HepG2 (cell line): ENCODE results near the gene ELP5. TPM values are rescaled to one million over a fixed set of nuclear protein-coding genes. Genes with fewer than 3 reads are reported as not detected.
A peak's percentile ranks its signal among the peaks of the same experiment; 100 is the strongest.

Source experiments
- ASH2L ChIP-seq: fragments of 300-600, 200-600 bp; sonication (generic); IDR thresholded peaks from 2 replicates; pipeline ENCODE4 v1.7.0; 2017; ENCODE audit warnings: low read depth, mild to moderate bottlenecking, moderate library complexity, mixed read lengths, low read length; ENCODE audit not compliant: insufficient read length
- BHLHE40 ChIP-seq: IDR thresholded peaks from 2 replicates; pipeline ENCODE4 v1.6.1; 2011; ENCODE audit warnings: low read length, improper control_type of control experiment
- CCAR2 ChIP-seq: fragments of 200-400 bp; formaldehyde crosslinking; optimal IDR thresholded peaks from 2 replicates; pipeline ENCODE3; 2018; ENCODE audit warnings: low read depth, mild to moderate bottlenecking, low read length, moderate library complexity
- CREM ChIP-seq, 2 experiments: sonication (generic) in 1 of 2; formaldehyde crosslinking in 1 of 2; IDR thresholded peaks; 2 replicates each; pipeline versions ENCODE4 v1.4.0 to v1.6.1; 2016 to 2020; ENCODE audit warnings: antibody characterized with exemption in 1 of 2, mild to moderate bottlenecking in 1 of 2, missing genetic modification reagents in 1 of 2
- FOXK2 ChIP-seq: fragments of 450-650 bp; IDR thresholded peaks from 2 replicates; pipeline ENCODE4 v1.6.1; 2016
- HDAC1 ChIP-seq: sonication (generic); formaldehyde crosslinking; IDR thresholded peaks from 2 replicates; pipeline ENCODE4 v1.5.1; 2020; ENCODE audit warnings: mild to moderate bottlenecking, missing genetic modification reagents
- MYPOP ChIP-seq: sonication (generic); formaldehyde crosslinking; IDR thresholded peaks from 2 replicates; pipeline ENCODE4 v1.8.1; 2023; ENCODE audit warnings: mild to moderate bottlenecking, moderate library complexity, missing genetic modification reagents
- SALL1 ChIP-seq: sonication (generic); formaldehyde crosslinking; IDR thresholded peaks from 2 replicates; pipeline ENCODE4 v1.8.0; 2022; ENCODE audit warnings: mild to moderate bottlenecking, missing genetic modification reagents
- SP140L ChIP-seq: sonication (generic); formaldehyde crosslinking; IDR thresholded peaks from 2 replicates; pipeline ENCODE4 v1.4.0; 2020; ENCODE audit warnings: missing genetic modification reagents, borderline replicate concordance
- THAP8 ChIP-seq: sonication (generic); formaldehyde crosslinking; IDR thresholded peaks from 2 replicates; pipeline ENCODE4 v1.5.1; 2020; ENCODE audit warnings: missing genetic modification reagents, mild to moderate bottlenecking, borderline replicate concordance
- ZBTB2 ChIP-seq: sonication (generic); formaldehyde crosslinking; IDR thresholded peaks from 2 replicates; pipeline ENCODE4 v1.8.0; 2022; ENCODE audit warnings: low read depth, missing genetic modification reagents
- ZNF224 ChIP-seq: sonication (generic); formaldehyde crosslinking; IDR thresholded peaks from 2 replicates; pipeline ENCODE4 v1.5.0; 2020; ENCODE audit warnings: mild to moderate bottlenecking, missing genetic modification reagents
- ZNF34 ChIP-seq: sonication (generic); formaldehyde crosslinking; IDR thresholded peaks from 2 replicates; pipeline ENCODE4 v1.4.0; 2020; ENCODE audit warnings: mild to moderate bottlenecking, missing genetic modification reagents, borderline replicate concordance
- ZNF343 ChIP-seq: sonication (generic); formaldehyde crosslinking; IDR thresholded peaks from 2 replicates; pipeline ENCODE4 v1.4.0; 2020; ENCODE audit warnings: mild to moderate bottlenecking, missing genetic modification reagents
- ZNF552 ChIP-seq: sonication (generic); formaldehyde crosslinking; IDR thresholded peaks from 2 replicates; pipeline ENCODE4 v1.9.0; 2022; ENCODE audit warnings: missing genetic modification reagents, mild to moderate bottlenecking, borderline replicate concordance
- ZNF703 ChIP-seq: sonication (generic); formaldehyde crosslinking; IDR thresholded peaks from 2 replicates; pipeline ENCODE4 v1.5.1; 2020; ENCODE audit warnings: missing genetic modification reagents, mild to moderate bottlenecking, moderate library complexity, borderline replicate concordance
- ZSCAN22 ChIP-seq: sonication (generic); formaldehyde crosslinking; IDR thresholded peaks from 2 replicates; pipeline ENCODE4 v1.4.0; 2020; ENCODE audit warnings: mild to moderate bottlenecking, missing genetic modification reagents
- polyA plus RNA-seq, 8 experiments: library from polyadenylated mRNA; depleted of rRNA in 3 of 8; stranded (reverse) in 7 of 8; unstranded in 1 of 8; fragments of >200 nt; fragmentation: Illumina TruSeq in 4 of 8; extraction: Trizol in 4 of 8; gene quantifications; 2 replicates each; pipeline versions ENCODE4 v1.2.1 to v1.2.3, GENCODE V29; 2011 to 2016; ENCODE audit warnings: low read depth in 4 of 8, missing spikeins in 1 of 8, mixed read lengths in 1 of 8; ENCODE audit not compliant: insufficient read depth in 1 of 8
- total RNA-seq, 5 experiments: library from RNA; depleted of rRNA; stranded (reverse); fragments of >200 nt; fragmentation: Illumina TruSeq; extraction: Trizol; gene quantifications; 2 replicates each; pipeline ENCODE4 v1.2.3, GENCODE V29; 2016; ENCODE audit warnings: low read depth in 1 of 5
- TF ChIP-seq, protein P1 (sequence below): sonication (generic); formaldehyde crosslinking; IDR thresholded peaks from 2 replicates; pipeline ENCODE4 v1.4.0; 2020; ENCODE audit warnings: missing genetic modification reagents

Gene ELP5
- total and polyA plus RNA-seq, 2 of the 13 experiments (the other 11 are each of a cell fraction or from before 2014, with no cell fraction given) = 67.6 to 69.8 TPM

DNA sequence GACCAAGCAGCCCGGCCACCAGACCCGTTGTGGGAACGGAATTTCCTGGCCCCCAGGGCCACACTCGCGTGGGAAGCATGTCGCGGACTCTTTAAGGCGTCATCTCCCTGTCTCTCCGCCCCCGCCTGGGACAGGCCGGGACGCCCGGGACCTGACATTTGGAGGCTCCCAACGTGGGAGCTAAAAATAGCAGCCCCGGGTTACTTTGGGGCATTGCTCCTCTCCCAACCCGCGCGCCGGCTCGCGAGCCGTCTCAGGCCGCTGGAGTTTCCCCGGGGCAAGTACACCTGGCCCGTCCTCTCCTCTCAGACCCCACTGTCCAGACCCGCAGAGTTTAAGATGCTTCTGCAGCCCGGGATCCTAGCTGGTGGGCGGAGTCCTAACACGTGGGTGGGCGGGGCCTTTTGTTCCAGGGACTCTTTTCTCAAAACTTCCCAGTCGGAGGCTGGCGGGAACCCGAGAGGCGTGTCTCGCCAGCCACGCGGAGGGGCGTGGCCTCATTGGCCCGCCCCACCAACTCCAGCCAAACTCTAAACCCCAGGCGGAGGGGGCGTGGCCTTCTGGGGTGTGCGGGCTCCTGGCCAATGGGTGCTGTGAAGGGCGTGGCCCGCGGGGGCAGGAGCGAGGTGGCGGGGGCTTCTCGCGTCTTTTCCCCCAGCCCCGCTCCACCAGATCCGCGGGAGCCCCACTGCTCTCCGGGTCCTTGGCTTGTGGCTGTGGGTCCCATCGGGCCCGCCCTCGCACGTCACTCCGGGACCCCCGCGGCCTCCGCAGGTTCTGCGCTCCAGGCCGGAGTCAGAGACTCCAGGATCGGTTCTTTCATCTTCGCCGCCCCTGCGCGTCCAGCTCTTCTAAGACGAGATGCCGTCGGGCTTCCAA is 29.3 kb downstream of the ELP5 start, which contains the start of gene SLC2A4 (continued):
- TF ChIP-seq, protein P1, sequence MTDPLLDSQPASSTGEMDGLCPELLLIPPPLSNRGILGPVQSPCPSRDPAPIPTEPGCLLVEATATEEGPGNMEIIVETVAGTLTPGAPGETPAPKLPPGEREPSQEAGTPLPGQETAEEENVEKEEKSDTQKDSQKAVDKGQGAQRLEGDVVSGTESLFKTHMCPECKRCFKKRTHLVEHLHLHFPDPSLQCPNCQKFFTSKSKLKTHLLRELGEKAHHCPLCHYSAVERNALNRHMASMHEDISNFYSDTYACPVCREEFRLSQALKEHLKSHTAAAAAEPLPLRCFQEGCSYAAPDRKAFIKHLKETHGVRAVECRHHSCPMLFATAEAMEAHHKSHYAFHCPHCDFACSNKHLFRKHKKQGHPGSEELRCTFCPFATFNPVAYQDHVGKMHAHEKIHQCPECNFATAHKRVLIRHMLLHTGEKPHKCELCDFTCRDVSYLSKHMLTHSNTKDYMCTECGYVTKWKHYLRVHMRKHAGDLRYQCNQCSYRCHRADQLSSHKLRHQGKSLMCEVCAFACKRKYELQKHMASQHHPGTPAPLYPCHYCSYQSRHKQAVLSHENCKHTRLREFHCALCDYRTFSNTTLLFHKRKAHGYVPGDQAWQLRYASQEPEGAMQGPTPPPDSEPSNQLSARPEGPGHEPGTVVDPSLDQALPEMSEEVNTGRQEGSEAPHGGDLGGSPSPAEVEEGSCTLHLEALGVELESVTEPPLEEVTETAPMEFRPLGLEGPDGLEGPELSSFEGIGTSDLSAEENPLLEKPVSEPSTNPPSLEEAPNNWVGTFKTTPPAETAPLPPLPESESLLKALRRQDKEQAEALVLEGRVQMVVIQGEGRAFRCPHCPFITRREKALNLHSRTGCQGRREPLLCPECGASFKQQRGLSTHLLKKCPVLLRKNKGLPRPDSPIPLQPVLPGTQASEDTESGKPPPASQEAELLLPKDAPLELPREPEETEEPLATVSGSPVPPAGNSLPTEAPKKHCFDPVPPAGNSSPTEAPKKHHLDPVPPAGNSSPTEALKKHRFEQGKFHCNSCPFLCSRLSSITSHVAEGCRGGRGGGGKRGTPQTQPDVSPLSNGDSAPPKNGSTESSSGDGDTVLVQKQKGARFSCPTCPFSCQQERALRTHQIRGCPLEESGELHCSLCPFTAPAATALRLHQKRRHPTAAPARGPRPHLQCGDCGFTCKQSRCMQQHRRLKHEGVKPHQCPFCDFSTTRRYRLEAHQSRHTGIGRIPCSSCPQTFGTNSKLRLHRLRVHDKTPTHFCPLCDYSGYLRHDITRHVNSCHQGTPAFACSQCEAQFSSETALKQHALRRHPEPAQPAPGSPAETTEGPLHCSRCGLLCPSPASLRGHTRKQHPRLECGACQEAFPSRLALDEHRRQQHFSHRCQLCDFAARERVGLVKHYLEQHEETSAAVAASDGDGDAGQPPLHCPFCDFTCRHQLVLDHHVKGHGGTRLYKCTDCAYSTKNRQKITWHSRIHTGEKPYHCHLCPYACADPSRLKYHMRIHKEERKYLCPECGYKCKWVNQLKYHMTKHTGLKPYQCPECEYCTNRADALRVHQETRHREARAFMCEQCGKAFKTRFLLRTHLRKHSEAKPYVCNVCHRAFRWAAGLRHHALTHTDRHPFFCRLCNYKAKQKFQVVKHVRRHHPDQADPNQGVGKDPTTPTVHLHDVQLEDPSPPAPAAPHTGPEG = 0 out of 2 replicates have a peak, but pooled peaks have one; percentile 8
- TF ChIP-seq FOXK2 (no peak), CREM (IDR thresholded peaks at IDR 0.05) (peak; percentile 50), CREM (CRISPR knock-in tag; IDR thresholded peaks at IDR 0.05) (no peak), ASH2L (peak; percentile 32), BHLHE40 (peak; percentile 8; the same call in 1 of the 2 replicates), ZNF34 (peak; percentile 9; the same call in 1 of the 2 replicates), SALL1 (CRISPR knock-in tag) (no peak), ZSCAN22 (CRISPR knock-in tag) (no peak), ZNF224 (CRISPR knock-in tag) (peak; percentile 4; the same call in 1 of the 2 replicates), ZNF343 (0 out of 2 replicates have a peak, but pooled peaks have one; percentile 22), ZBTB2 (CRISPR knock-in tag) (no peak), THAP8 (CRISPR knock-in tag) (0 out of 2 replicates have a peak, but pooled peaks have one; percentile 26), ZNF552 (CRISPR knock-in tag) (no peak), ZNF703 (CRISPR knock-in tag) (0 out of 2 replicates have a peak, but pooled peaks have one; percentile 2), MYPOP (CRISPR knock-in tag) (0 out of 2 replicates have a peak, but pooled peaks have one; percentile 8), CCAR2 (no peak), SP140L (CRISPR knock-in tag) (no peak), HDAC1 (CRISPR knock-in tag) (no peak; the same call in 1 of the 2 replicates)
